ENCODE measurements around the gene DIS3L2.
A peak's percentile ranks its signal among the peaks of the same experiment; 100 is the strongest.

DIS3L2 gene, protein sequence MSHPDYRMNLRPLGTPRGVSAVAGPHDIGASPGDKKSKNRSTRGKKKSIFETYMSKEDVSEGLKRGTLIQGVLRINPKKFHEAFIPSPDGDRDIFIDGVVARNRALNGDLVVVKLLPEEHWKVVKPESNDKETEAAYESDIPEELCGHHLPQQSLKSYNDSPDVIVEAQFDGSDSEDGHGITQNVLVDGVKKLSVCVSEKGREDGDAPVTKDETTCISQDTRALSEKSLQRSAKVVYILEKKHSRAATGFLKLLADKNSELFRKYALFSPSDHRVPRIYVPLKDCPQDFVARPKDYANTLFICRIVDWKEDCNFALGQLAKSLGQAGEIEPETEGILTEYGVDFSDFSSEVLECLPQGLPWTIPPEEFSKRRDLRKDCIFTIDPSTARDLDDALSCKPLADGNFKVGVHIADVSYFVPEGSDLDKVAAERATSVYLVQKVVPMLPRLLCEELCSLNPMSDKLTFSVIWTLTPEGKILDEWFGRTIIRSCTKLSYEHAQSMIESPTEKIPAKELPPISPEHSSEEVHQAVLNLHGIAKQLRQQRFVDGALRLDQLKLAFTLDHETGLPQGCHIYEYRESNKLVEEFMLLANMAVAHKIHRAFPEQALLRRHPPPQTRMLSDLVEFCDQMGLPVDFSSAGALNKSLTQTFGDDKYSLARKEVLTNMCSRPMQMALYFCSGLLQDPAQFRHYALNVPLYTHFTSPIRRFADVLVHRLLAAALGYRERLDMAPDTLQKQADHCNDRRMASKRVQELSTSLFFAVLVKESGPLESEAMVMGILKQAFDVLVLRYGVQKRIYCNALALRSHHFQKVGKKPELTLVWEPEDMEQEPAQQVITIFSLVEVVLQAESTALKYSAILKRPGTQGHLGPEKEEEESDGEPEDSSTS

DNA sequence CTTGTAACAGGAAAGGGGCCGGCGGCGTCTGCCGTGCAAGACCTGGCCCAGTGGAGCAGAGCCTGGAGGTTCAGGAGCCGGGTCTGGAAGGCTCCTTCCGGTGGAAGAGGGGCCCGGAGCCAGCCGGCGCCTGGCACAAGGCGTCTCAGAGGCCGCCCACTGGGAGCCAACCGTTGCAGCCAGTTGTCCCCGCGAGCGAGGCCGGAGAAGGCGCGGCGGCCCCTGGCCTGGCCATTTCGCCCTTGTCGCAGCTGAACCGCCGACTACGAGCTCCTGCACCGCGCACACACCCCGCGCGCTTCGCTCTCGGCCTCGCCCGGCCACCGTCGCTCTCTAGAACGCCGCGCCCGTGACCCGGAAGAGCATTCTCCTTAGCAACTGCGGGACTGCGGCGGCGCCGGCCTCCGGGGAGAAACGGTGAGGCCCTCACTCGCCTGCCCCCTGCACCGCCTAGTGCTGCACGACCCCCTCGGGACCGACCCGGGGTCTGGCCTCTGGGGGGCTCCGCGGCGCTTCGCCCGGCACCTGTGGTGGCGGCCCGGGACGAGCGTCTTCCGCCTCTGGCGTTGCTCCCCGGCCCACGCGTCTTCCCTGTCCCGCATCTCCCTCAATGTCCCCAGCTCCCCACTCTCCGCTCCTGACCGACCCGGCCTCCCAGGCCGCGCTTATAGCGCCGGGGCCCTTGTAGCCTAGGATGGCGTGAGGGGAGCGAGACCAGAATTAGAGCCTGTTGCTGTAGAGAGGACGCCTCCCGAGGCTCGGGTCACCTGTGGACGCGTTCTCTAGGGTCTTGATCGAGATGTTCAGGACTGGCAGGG is at the start of gene DIS3L2:
Gene DIS3L2 (plus strand): TSS at position 365 of the 818 bp plus-strand sequence. CDS start 53,215 bp downstream, outside the sequence.
- peak; percentile 48 for DNase-seq (ENCODE audit: low spot score)

DNA sequence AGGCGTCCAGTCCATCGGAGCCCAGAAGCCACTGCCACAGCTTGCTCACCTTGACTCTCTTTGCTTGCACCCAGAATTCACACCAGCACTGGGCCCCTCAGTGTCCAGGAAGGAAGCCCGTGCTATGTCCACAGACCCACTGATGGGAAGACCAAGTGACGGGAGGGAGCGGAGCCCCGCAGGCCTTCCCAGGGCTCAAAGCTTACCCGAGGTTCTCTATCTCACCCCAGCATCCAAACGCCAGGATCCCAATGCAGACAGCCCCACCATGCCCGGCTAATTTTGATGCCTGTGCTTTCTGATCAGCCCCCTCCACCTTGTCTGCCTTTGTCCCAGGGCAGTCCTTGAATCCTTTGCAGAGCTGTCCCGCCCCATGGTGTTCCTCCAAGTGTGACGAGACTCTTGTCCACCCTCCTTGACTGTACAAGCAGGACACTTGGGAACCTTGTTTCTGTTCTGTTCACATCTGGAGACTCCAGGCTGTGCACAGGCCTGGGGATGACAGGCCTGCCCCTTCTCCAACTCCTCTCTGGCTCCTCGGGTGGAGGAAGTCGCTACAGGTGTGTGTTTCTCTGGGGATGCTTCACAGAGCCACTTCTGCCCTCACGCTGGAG is 47.3 kb upstream of the DIS3L2 start:
- DNase-seq (ENCODE audit: low spot score), result no peak

GRCh38 chr2:231917280-231918066 is 44.0 kb upstream of the DIS3L2 start:
- no peak for DNase-seq (ENCODE audit: low spot score)

DNA sequence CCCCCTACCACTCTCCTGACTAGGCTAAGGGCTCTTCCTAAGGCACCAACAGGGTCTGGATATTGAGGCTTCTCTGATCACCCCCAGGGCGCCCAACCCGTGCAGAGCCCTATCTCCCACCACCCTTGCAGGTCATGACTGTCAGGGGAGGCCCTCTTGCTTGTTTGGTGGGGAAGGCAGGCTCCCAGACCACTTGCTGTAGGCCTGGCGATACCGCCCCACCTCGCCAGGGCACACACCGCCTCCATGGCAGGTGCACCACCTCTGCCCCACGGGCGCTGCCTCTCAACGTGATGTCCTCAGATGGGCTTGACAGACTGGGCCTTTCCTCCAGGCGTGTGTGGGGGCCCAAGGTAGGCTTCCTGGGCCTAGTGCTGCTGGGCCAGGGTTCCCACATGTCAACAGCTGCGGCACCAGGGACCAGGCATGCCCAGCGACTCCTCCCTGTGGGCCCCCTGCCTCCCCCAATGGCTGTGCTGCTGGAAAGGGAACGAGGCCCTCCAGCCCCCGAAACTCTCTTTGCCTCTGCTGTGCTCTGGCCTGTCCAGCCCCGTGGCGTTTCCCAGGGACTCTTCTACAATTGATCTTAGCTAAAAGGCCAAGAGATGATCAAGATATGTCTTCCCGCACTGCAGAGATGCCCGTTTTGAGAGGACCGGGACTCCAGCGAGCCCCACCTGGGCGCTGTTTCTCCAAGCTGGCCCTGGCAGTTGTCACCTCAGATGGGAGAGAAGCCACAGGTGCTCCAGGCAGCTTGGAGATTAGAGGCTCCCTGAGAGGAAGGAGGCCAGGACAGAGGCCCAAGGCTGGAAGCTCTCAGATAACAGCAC is 42.8 kb upstream of the DIS3L2 start:
- no peak for DNase-seq (ENCODE audit: low spot score)

GRCh38 chr2:231919341-231920035 is 42.0 kb upstream of the DIS3L2 start:
- no peak for DNase-seq (ENCODE audit: low spot score)

DNA sequence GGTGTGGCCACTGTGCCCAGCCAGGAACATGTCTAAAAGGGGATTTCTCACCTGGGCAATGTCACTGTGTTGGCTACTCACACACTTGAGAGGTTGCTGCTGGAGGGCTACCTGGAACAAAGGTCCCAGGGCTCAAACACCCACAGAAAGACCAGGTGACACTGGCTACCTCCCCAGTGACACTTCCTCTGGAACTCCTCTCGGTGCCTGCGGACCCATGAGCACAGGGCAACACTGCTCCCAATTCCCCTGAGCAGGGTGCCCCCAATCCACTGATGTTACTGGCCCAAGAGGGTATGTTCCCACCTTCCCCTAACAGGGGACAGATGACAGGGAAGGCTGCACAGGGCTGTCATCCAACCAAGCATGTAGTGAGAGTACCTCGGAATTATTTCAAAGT is 41.1 kb upstream of the DIS3L2 start:
- no peak for DNase-seq (ENCODE audit: low spot score)

GRCh38 chr2:231920795-231921194 is 40.7 kb upstream of the DIS3L2 start:
- DNase-seq (ENCODE audit: low spot score), result no peak

DNA sequence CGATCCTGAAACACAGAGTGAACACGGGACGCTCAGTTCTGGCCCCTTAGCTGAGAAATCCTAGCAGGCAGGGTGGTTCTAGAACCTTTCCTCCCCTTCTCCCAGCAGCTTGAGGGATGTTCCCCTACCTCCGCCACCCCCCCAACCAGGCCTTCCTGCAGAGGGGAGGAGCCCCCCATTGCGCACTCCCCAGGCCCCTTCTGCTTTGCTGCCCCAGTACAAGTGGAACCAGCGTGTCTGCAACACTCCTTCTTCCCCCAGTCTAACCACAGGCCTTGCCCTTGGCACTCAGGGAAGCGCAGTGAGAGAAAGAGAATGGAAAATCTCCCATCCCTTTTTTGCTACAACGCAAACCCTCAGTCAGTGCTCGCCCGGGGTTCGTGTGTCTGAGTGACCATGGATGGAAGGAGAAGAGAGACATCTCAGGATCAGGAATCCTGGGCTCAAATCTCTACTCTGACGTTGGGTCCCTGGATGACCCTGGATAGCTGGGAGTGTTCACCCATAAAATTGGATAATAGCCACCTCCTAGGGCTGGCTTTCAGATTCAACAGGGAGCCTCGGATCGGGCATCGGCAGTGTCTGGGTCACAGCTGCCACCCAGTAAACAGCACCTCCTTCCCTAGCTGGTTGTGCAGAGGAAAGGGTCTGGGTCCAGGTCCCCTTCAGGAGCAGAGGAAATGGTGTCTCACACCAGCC is 39.1 kb upstream of the DIS3L2 start:
- no peak for DNase-seq (ENCODE audit: low spot score)

- DNase-seq (ENCODE audit: low spot score), result no peak
Observed at GRCh38 chr2:231923010-231923344, 38.5 kb upstream of the DIS3L2 start.

DNA sequence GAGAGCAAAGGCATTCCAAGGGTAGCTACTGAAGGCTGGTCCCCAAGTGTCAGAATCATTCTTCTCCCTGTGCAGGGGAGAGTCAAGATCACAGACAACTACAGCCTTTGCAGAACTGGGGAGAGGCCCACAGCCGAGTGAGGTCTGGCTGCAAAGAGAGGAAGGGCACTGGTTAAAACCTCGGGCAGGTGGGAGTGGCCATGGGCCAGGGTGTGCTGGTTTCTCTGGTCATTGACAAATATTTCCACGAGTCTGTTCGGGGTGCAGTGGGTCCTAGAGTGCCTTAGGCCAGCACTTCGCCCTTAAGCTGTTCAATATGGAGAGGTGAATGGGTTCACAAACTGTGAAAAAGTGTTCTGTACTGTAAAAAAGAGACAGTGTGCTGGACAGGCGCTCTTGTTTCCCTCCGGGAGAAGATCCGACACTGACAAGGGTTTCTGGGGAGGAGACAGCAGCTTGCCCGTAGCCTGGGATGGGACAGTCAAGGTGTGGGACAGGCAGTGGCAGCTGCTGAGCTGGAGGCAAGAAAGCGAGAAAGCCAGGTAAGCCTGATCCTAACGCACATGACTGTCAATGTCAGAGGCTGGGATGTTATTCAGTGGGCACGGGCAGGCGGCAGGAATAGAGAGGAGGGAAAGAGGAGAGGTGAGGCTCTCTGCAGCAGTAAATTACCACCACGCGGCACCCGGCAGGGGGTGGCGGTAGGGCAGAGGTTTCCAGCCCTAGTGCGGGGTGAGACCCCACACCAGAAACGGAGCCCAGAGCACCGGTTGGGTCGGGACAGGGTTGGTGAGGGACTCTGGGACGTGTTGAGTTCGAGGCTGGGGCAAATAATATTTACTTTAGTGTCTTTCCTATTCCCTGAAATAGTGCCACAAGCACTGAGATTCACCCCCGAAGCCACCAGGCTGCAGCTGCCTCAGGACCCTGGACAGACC is 37.3 kb upstream of the DIS3L2 start:
- DNase-seq (ENCODE audit: low spot score), result no peak

GRCh38 chr2:231924889-231925275 is 36.6 kb upstream of the DIS3L2 start:
- no peak for DNase-seq (ENCODE audit: low spot score)

DNA sequence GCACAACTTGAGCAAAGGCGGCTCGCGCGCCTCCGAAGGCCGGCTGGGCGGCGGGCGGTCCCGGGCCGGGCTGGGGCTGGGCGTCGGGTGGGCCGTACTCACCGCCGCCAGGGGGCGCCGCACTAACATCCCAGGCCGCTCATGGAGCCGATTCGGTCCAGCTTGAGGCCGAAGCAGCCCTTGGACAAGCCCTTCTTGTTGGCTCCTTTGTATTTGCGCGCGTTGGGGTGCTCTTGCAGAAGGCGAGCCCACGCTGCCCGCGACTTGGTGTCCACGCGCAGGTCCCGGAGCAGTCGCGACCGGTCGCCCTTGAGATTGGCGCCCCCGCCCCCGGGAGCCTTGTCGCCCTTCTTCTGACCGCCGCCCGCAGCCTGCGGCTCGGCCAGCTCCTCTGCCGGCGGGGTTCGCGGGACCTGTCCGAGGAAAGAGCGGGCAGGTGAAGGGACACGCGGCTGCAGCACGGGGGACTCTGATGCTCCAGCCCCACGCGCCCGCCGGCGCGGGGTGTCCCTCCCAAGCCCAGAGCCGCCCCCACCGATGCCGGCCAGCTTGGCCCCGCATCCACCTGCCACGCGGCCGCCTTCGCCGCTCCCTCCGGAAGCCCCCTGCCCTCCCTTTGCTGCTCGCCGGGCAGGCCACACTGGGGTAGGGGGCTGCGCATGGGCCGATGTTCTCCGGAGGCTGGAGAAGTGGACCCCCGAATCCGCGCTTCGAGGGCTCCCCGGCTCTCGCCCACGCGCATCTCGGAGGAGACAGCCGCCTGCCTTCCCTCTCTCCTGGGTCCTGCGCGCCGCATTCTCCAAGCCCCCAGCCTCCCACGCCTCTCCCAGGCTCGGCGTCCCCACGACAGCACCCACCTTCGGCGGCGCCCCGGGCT is 36.0 kb upstream of the DIS3L2 start:
- DNase-seq (ENCODE audit: low spot score), result peak; percentile 67

DNA sequence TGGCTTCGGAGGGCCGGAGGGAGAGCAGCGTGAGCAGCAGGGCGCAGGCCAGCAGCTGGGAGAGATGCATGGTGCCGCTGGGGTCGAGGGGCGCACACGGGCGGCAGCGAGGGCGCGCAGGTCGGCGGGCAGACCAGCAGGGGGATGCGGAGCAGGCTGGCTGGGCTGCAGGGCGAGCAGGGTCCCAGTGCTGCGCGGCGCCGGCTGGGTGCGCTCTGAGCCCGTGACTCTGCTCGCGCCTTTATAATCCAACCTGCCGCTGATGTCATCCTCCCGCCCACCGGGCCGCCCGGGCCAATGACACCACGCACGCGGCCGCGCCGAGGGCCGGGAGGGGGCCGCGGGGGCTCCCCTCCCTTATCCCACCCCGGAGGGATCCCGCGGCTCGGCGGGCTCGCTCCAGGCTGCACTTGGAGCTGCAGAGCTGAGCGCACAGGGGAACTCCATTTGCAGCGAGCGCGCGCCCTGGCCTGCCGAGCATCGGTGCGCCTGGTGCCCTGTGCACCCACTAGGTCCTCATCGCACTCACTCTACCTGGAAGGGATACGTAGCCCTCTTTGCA is 35.3 kb upstream of the DIS3L2 start, which contains the start of gene NPPC:
Gene NPPC (minus strand): TSS at position 217 of the 562 bp plus-strand sequence. CDS start 147 bp downstream, at position 70.
- DNase-seq (ENCODE audit: low spot score), result no peak

DNA sequence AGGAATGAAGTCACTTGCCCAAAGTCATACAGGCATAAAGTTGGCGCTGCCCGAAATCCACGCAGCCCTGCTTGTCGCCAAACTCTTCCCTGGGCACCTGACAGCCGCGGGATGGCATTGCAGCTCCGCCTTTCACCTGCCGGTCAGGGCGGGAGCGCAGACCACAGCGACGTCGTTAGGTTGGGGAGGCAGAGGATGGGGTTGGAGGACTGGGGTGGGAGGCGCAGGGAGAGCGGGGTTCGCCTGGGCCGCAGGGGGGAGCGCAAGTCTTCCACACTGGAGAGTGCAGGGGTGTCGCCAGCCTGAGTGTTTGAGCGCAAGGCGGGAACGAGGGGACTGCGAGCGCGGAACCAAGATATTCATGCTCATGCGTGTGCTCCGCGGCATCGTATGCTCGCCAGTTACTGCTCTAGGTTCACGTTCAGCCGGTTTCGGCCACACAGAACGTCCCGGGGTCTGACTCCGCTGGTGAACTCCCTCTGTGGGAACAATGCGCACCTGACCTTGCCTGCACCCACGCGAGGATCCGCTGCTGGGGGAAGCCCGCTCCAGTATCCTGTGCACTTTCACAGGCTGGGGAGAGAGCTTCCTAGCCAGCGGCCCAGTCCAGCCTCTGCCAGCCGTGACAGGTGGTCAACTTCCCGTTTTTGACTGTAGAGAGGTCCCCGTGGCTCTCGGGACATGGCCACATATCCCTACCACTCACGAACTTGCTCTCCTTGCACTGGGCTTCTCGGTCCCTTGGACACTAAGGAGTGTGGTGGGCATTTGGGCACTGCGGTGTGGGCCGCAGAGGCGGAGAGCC is 34.5 kb upstream of the DIS3L2 start:
- DNase-seq (ENCODE audit: low spot score), result no peak

GRCh38 chr2:231927566-231927890 is 34.0 kb upstream of the DIS3L2 start:
- no peak for DNase-seq (ENCODE audit: low spot score)

GRCh38 chr2:231928481-231928880 is 33.0 kb upstream of the DIS3L2 start:
- no peak for DNase-seq (ENCODE audit: low spot score)

All from hematopoietic multipotent progenitor cell treated with erythropoietin and hydrocortisone succinate and interleukin-3 and kit ligand, for 17 days (in vitro differentiated cells).